WERI-Rb-1 (cell line): ENCODE measurements around the gene DLGAP4.

Experiments
- DNase-seq: peaks from one replicate; pipeline ENCODE4 v3.0.0-alpha.2; 2020
- H3K27ac ChIP-seq: fragments of 250-450 bp; sonication (Bioruptor Pico); 2 replicates; pipeline ENCODE4 v1.5.1; 2020; ENCODE audit warnings: mild to moderate bottlenecking, moderate library complexity
- H3K27me3 ChIP-seq: fragments of 250-450 bp; sonication (Bioruptor Pico); 2 replicates; pipeline ENCODE4 v1.5.1; 2021; ENCODE audit warnings: mild to moderate bottlenecking, low read depth, moderate library complexity; ENCODE audit not compliant: insufficient read depth, severe bottlenecking
- H3K36me3 ChIP-seq: fragments of 250-450 bp; sonication (Bioruptor Pico); 2 replicates; pipeline ENCODE4 v1.5.1; 2020; ENCODE audit warnings: mild to moderate bottlenecking, moderate library complexity
- H3K4me3 ChIP-seq: 2 replicates; pipeline ENCODE4 v1.5.1; 2011; ENCODE audit warnings: low read depth, mild to moderate bottlenecking, control low read depth, low read length
- H3K9me3 ChIP-seq: fragments of 250-450 bp; sonication (Bioruptor Pico); 2 replicates; pipeline ENCODE4 v1.5.1; 2021; ENCODE audit warnings: mild to moderate bottlenecking, moderate library complexity; ENCODE audit not compliant: severe bottlenecking
- TF ChIP-seq, protein P1 (sequence below): IDR thresholded peaks from 2 replicates; pipeline ENCODE4 v1.5.1; 2011; ENCODE audit warnings: low read depth, mild to moderate bottlenecking, control low read depth, inconsistent platforms, low read length

DLGAP4 gene

DNA sequence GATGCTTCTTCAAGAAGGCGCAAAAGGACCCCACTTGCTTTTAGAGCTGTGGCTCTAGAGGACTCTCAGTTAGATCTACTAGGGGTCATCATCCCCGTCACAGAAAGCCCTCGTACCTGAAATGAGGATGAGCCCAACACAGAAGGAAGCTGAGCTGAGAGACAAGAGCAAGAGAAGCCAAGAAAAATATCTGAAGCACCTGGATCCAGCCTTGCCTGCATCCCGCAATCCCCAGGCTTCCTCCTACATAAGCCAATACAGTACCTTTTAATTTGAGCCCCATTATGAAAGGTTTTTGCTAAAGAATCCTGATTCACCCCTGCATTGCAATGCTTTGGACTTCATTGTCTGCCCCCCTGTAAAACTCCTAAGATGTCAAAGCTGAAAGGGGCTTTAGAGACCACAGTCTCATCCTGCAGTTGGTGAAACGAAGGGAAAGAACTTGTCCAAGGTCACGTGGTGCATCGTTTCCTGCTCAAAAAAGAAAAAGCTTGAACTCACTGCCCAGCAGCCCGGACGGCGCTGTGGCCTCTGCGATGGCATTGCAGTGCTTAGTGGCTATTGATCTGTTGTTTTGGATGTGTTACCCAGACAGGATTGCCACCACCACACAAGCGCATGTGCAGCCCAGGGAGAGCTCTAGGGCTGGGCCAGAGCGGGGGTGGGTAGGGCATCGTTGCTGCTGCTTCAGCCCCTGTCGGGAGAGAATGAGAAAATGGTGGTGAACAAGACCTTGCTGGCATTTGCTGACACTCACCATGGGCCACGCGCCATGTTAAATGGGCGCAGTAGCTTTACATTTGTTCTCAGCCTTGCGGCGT is 41.5 kb upstream of the DLGAP4 start:
- Histone ChIP-seq H3K27me3 (no peaks in the 10 kb centered on the region), H3K36me3 (no peaks in the 10 kb centered on the region), H3K4me3 (no peak overlapping the region), H3K9me3 (no peaks in the 10 kb centered on the region), H3K27ac (no peak overlapping the region)
- TF ChIP-seq, protein P1, sequence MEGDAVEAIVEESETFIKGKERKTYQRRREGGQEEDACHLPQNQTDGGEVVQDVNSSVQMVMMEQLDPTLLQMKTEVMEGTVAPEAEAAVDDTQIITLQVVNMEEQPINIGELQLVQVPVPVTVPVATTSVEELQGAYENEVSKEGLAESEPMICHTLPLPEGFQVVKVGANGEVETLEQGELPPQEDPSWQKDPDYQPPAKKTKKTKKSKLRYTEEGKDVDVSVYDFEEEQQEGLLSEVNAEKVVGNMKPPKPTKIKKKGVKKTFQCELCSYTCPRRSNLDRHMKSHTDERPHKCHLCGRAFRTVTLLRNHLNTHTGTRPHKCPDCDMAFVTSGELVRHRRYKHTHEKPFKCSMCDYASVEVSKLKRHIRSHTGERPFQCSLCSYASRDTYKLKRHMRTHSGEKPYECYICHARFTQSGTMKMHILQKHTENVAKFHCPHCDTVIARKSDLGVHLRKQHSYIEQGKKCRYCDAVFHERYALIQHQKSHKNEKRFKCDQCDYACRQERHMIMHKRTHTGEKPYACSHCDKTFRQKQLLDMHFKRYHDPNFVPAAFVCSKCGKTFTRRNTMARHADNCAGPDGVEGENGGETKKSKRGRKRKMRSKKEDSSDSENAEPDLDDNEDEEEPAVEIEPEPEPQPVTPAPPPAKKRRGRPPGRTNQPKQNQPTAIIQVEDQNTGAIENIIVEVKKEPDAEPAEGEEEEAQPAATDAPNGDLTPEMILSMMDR = no peak
- DNase-seq = no peak

- H3K27me3 ChIP-seq = no peaks in the 10 kb centered on the region
- no peak for DNase-seq
- H3K36me3 ChIP-seq = no peaks in the 10 kb centered on the region
- TF ChIP-seq, protein P1 = no peak
- H3K9me3 ChIP-seq = no peaks in the 10 kb centered on the region
- H3K27ac ChIP-seq = no peak overlapping the region
- H3K4me3 ChIP-seq = no peak overlapping the region
Observed at GRCh38 chr20:36266189-36266588, 40.0 kb upstream of the DLGAP4 start.

GRCh38 chr20:36267605-36268381 is 38.3 kb upstream of the DLGAP4 start:
- H3K36me3 ChIP-seq = no peaks in the 10 kb centered on the region
- TF ChIP-seq, protein P1 = peak; percentile 54
- no peak overlapping the region for H3K4me3 ChIP-seq
- H3K27ac ChIP-seq = no peak overlapping the region
- no peaks in the 10 kb centered on the region for H3K9me3 ChIP-seq
- no peaks in the 10 kb centered on the region for H3K27me3 ChIP-seq
- peak; percentile 40 for DNase-seq

GRCh38 chr20:36268440-36269342 is 37.4 kb upstream of the DLGAP4 start:
- Histone ChIP-seq H3K27ac (no peak overlapping the region), H3K36me3 (no peaks in the 10 kb centered on the region), H3K9me3 (no peaks in the 10 kb centered on the region), H3K27me3 (no peaks in the 10 kb centered on the region), H3K4me3 (no peak overlapping the region)
- DNase-seq = no peak
- TF ChIP-seq, protein P1 = no peak

DNA sequence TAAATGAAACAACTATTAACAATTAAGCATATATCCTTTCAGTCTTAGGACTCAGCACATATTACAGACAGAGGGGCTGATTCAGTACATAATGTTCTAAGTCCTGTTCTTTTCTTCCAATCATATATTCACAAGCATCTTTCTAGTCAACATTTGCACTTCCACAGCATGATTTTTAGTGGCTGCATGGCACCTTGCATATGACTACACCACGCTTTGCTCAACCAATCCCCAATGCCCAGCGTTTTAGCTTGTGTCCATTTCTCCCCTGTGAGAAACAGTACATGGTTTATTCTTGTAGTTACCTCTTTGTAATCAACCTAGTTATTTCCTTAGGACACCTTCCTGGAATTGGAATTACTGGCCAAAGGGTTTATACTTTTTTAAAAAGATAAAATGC is 36.6 kb upstream of the DLGAP4 start:
- H3K27me3 ChIP-seq = no peaks in the 10 kb centered on the region
- no peaks in the 10 kb centered on the region for H3K36me3 ChIP-seq
- no peak overlapping the region for H3K27ac ChIP-seq
- no peak for DNase-seq
- no peak overlapping the region for H3K4me3 ChIP-seq
- TF ChIP-seq, protein P1 = no peak
- no peaks in the 10 kb centered on the region for H3K9me3 ChIP-seq
